CD4-positive, alpha-beta T cell (primary cell): ENCODE measurements around the gene ENOX1. TPM values are rescaled to one million over a fixed set of nuclear protein-coding genes. Genes with fewer than 3 reads are reported as not detected.

ENCODE experiments used
- ATAC-seq: fragments of 200-7000 bp; cut with Tn5 transposase; one replicate; pipeline ENCODE4 v1.10.0; 2022; ENCODE audit warnings: mild to moderate bottlenecking; ENCODE audit not compliant: poor library complexity
- CTCF ChIA-PET: fragments of 350-600 bp; sonication (Branson Sonifier 250); formaldehyde crosslinking; loops from one replicate; lab custom pipeline; 2021; ENCODE audit warnings: antibody characterized with exemption, inconsistent platforms; lab: Charles Lee
- POLR2A ChIA-PET: fragments of 350-600 bp; sonication (Branson Sonifier 250); formaldehyde crosslinking; loops from one replicate; lab custom pipeline; 2021; ENCODE audit warnings: antibody characterized with exemption, inconsistent platforms; lab: Charles Lee
- DNase-seq, 14 experiments: peaks; one replicate each; pipeline ENCODE4 v3.0.0-alpha.2; 2013 to 2020; ENCODE audit warnings: mixed read lengths in 2 of 14
- H3K27ac ChIP-seq, 2 donors: one replicate each; pipeline versions ENCODE4 v1.5.1 to v1.7.0; 2013; ENCODE audit warnings: low read length in 2 of 2, low read depth in 1 of 2, mild to moderate bottlenecking in 1 of 2
- H3K27me3 ChIP-seq, 2 experiments: 1 replicate in 1 of 2; 2 replicates in 1 of 2; pipeline versions ENCODE4 v1.6.1 to v1.7.0; 2013; ENCODE audit warnings: low read length in 2 of 2, control low read depth in 1 of 2, mild to moderate bottlenecking in 1 of 2, moderate library complexity in 1 of 2; ENCODE audit not compliant: insufficient read depth in 2 of 2, control insufficient read depth in 1 of 2
- H3K36me3 ChIP-seq: one replicate; pipeline ENCODE4 v1.6.1; 2013; ENCODE audit warnings: low read length, control low read depth; ENCODE audit not compliant: insufficient read depth
- H3K4me1 ChIP-seq: one replicate; pipeline ENCODE4 v1.6.1; 2013; ENCODE audit warnings: low read length, control low read depth; ENCODE audit not compliant: insufficient read depth
- H3K4me3 ChIP-seq: one replicate; pipeline ENCODE4 v1.5.1; 2013; ENCODE audit warnings: mild to moderate bottlenecking, low read length, moderate library complexity
- H3K9me3 ChIP-seq, 2 experiments: 1 replicate in 1 of 2; 2 replicates in 1 of 2; pipeline versions ENCODE4 v1.6.1 to v1.7.0; 2013; ENCODE audit warnings: low read length in 2 of 2, mild to moderate bottlenecking in 2 of 2, control low read depth in 1 of 2, moderate library complexity in 1 of 2; ENCODE audit not compliant: control insufficient read depth in 1 of 2, insufficient read depth in 1 of 2
- H3K27ac Mint-ChIP-seq: one replicate; pipeline ENCODE4 v1.8.0; 2020; ENCODE audit warnings: mixed read lengths
- H3K27me3 Mint-ChIP-seq: one replicate; pipeline ENCODE4 v1.8.0; 2021; ENCODE audit warnings: mixed read lengths
- H3K36me3 Mint-ChIP-seq: one replicate; pipeline ENCODE4 v1.8.0; 2021; ENCODE audit warnings: low read depth, mixed read lengths
- H3K4me1 Mint-ChIP-seq: one replicate; pipeline ENCODE4 v1.8.0; 2021; ENCODE audit warnings: low read depth, mixed read lengths
- H3K4me3 Mint-ChIP-seq: one replicate; pipeline ENCODE4 v1.8.0; 2020; ENCODE audit warnings: mild to moderate bottlenecking, mixed read lengths
- H3K9me3 Mint-ChIP-seq: one replicate; pipeline ENCODE4 v1.8.0; 2020; ENCODE audit warnings: mixed read lengths
- CTCF ChIP-seq: fragments of 200-600 bp; IDR thresholded peaks from one replicate; pipeline ENCODE4 v1.8.0; 2022; ENCODE audit warnings: antibody characterized with exemption, mild to moderate bottlenecking
- intact Hi-C, 2 experiments: fragments of 100-400 bp; cut with DNase I in 1 of 2; cut with micrococcal nuclease in 1 of 2; formaldehyde crosslinking; loops; one replicate each; pipeline versions ENCODE4 v1.15.1 to v1.9.0; 2023 to 2025; cut with DNase I, micrococcal nuclease
- total RNA-seq, 174 experiments: library from RNA in 2 of 174; stranded (reverse) in 2 of 174; gene quantifications; one replicate each; pipeline ENCODE4 v1.2.3 and lab custom pipeline; 2021 to 2026

ENOX1 gene
- total RNA-seq, 2 experiments from 2014 or later, result not detected

GRCh38 chr13:43587376-43587775 lies 199.4 kb downstream of the ENOX1 start:
- Mint-ChIP-seq H3K4me3 (no peak overlapping the region), H3K27me3 (no peaks in the 10 kb centered on the region), H3K4me1 (no peaks in the 10 kb centered on the region), H3K27ac (no peak overlapping the region), H3K36me3 (no peaks in the 10 kb centered on the region), H3K9me3 (no peaks in the 10 kb centered on the region)
- no peak overlapping the region for H3K27ac ChIP-seq
- no peaks in the 10 kb centered on the region for H3K9me3 ChIP-seq
- no peak for ATAC-seq
- no peaks in the 10 kb centered on the region for H3K36me3 ChIP-seq
- no peaks in the 10 kb centered on the region for H3K4me1 ChIP-seq
- ChIA-PET CTCF (no interaction called here), POLR2A (no interaction called here)
- TF ChIP-seq CTCF, result no peak
- intact Hi-C loops, result no loop called here
- DNase-seq, result no peak
- no peaks in the 10 kb centered on the region for H3K27me3 ChIP-seq
- H3K4me3 ChIP-seq, result no peak overlapping the region

GRCh38 chr13:43584751-43585150 lies 202.0 kb downstream of the ENOX1 start:
- intact Hi-C loops, result no loop called here
- Mint-ChIP-seq H3K27ac (no peak overlapping the region), H3K36me3 (no peaks in the 10 kb centered on the region), H3K4me1 (no peaks in the 10 kb centered on the region), H3K4me3 (no peak overlapping the region), H3K9me3 (no peaks in the 10 kb centered on the region), H3K27me3 (peaks cover 4% of the 10 kb centered on the region)
- no peaks in the 10 kb centered on the region for H3K4me1 ChIP-seq
- H3K27ac ChIP-seq, result no peak overlapping the region
- H3K4me3 ChIP-seq, result no peak overlapping the region
- H3K36me3 ChIP-seq, result no peaks in the 10 kb centered on the region
- TF ChIP-seq CTCF, result no peak
- ATAC-seq (no peak), DNase-seq (no peak)
- no peaks in the 10 kb centered on the region for H3K27me3 ChIP-seq
- ChIA-PET POLR2A (no interaction called here), CTCF (no interaction called here)
- H3K9me3 ChIP-seq, result no peaks in the 10 kb centered on the region

- Mint-ChIP-seq H3K27ac (no peak overlapping the region), H3K4me3 (no peak overlapping the region), H3K27me3 (peaks cover 4% of the 10 kb centered on the region), H3K4me1 (no peaks in the 10 kb centered on the region), H3K36me3 (no peaks in the 10 kb centered on the region), H3K9me3 (no peaks in the 10 kb centered on the region)
- no peak overlapping the region for H3K27ac ChIP-seq
- no peak for DNase-seq
- CTCF ChIA-PET, result no interaction called here
- H3K4me1 ChIP-seq, result no peaks in the 10 kb centered on the region
- no peaks in the 10 kb centered on the region for H3K27me3 ChIP-seq
- no peak for ATAC-seq
- H3K4me3 ChIP-seq, result no peak overlapping the region
- intact Hi-C loops, result no loop called here
- POLR2A ChIA-PET, result no interaction called here
- TF ChIP-seq CTCF, result no peak
- H3K9me3 ChIP-seq, result no peaks in the 10 kb centered on the region
- no peaks in the 10 kb centered on the region for H3K36me3 ChIP-seq
Measured at GRCh38 chr13:43583321-43583720, 203.5 kb downstream of the ENOX1 start.
